ENCODE data around the gene KRT83.

DNA sequence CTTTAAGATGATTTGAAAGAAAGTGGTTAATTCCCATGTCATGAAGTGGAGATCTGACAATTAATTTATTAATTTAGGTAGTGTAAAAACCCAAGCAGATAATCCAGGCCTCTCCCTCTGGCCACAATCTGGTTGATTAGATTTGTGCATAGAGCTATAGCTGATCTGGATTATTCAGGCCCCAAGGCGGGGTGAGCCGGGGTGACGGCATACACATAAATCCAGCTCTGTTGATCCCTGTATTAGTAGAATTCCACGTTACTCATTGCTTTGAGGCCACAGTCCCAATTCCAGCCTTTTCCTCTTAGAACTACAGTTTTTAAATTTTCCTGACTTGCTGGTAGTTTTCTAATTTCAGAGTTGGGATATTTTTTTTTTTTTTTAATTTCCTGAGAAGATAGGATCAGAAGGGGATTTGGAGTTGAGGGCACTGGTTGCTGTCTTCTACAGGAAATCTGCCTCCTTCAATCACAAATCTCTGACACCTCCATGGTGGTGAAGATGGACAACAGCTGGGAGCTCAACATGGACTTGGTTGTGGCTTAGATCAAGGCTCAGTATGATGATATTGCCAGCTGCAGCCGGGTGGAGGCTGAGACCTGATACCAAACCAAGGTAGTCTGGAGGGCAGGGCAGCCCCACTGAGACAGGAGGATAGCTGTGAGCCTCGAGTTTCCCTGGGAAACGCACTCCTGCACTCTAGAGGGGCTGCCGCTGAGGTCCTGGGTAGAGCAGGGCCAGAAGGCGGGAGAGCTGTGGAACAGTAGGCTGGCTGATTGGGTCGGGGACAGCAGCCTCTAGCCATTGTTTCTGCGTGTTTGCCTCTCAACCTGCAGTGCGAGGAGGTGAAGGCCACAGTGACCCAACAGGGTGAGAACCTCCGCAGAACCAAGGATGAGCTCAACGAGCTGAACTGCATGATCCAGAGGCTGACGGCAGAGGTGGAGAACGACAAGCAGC, 26.6 kb upstream of the KRT83 start:
- TF ChIP-seq, protein P1, sequence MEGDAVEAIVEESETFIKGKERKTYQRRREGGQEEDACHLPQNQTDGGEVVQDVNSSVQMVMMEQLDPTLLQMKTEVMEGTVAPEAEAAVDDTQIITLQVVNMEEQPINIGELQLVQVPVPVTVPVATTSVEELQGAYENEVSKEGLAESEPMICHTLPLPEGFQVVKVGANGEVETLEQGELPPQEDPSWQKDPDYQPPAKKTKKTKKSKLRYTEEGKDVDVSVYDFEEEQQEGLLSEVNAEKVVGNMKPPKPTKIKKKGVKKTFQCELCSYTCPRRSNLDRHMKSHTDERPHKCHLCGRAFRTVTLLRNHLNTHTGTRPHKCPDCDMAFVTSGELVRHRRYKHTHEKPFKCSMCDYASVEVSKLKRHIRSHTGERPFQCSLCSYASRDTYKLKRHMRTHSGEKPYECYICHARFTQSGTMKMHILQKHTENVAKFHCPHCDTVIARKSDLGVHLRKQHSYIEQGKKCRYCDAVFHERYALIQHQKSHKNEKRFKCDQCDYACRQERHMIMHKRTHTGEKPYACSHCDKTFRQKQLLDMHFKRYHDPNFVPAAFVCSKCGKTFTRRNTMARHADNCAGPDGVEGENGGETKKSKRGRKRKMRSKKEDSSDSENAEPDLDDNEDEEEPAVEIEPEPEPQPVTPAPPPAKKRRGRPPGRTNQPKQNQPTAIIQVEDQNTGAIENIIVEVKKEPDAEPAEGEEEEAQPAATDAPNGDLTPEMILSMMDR (IDR thresholded peaks at IDR 0.05; ENCODE audit: low read length), result no peak
- TF ChIP-seq EZH2phosphoT487 (IDR thresholded peaks at IDR 0.05; ENCODE audit: low read length), result no peak
